Measurements from ENCODE around the gene CEACAM8.
"Not testable (repeated sequence)": the region's sequence is repeated elsewhere in the genome, so short reads cannot be mapped to it uniquely, and the experiment has no call there.

Gene CEACAM8

DNA sequence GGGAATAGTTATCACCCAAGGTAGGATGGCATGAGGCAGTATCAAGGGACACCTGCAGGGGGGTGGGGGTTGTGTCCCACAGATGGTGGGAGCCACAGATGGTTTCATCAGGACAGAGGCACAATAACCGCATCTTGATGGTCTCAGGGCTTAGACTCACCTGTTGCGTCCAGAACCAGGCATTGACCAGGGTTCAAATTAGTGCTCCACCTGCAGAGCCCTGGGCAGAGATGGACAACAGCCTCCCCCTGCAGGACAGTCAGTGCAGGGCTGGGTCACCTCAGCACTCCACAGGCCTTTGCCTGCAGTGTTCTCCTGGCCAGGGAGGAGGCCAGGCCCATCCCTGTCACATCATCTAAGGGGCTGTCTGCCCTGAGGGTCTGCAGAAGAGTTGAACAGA lies 51.9 kb downstream of the CEACAM8 start:
- no peak for DNase-seq (ENCODE audit: low read depth)

GRCh38 chr19:42540071-42540553 lies 54.6 kb downstream of the CEACAM8 start:
- no peak for DNase-seq (ENCODE audit: low read depth)

- DNase-seq (ENCODE audit: low read depth): no peak
Observed at GRCh38 chr19:42538841-42539709, 55.6 kb downstream of the CEACAM8 start.

GRCh38 chr19:42535276-42535675 lies 59.4 kb downstream of the CEACAM8 start:
- DNase-seq (ENCODE audit: low read depth): not testable (repeated sequence)

- DNase-seq (ENCODE audit: low read depth): no peak
Observed at GRCh38 chr19:42534391-42534790, 60.3 kb downstream of the CEACAM8 start.

GRCh38 chr19:42532891-42533290 lies 61.8 kb downstream of the CEACAM8 start:
- DNase-seq (ENCODE audit: low read depth): no peak

DNA sequence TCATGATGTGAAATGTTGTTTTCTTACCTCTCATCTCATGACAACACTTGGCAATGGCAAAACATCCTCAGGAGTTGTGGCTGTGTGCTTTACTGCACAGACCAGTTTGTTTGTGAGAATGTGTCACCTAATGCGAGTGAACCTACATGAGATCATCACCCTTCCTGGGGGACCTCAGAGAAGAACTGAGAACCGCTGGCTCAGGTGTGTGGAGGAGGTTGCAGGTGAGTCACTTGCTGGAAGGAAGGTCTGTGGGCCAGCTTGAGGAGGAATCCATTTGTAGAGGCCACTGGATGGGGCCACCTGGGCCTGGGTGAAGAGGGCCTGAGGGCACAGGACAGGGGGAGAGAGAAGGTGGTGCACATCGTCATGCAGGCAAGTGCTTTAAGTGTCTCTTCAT lies 63.4 kb downstream of the CEACAM8 start:
- DNase-seq (ENCODE audit: low read depth): no peak

All from stimulated activated CD4-positive, alpha-beta T cell treated with anti-CD3 and anti-CD28 coated beads, Interleukin-2, amount 100 ng/mL, for 4 hours (primary cell).